Lower leg skin (tissue), 3 donors: ENCODE measurements around the gene METTL8.

ENCODE experiments used
- CTCF ChIP-seq, 3 donors: fragments of 450-650 bp; IDR thresholded peaks; one replicate each; pipeline ENCODE4 v1.5.1; 2016; ENCODE audit warnings: antibody characterized with exemption in 3 of 3, mild to moderate bottlenecking in 3 of 3, moderate library complexity in 2 of 3
- POLR2A ChIP-seq, 2 donors: fragments of 450-650 bp; IDR thresholded peaks; one replicate each; pipeline ENCODE4 v1.6.1; 2016 to 2017; ENCODE audit warnings: antibody characterized with exemption in 2 of 2, mild to moderate bottlenecking in 1 of 2, moderate library complexity in 1 of 2

DNA sequence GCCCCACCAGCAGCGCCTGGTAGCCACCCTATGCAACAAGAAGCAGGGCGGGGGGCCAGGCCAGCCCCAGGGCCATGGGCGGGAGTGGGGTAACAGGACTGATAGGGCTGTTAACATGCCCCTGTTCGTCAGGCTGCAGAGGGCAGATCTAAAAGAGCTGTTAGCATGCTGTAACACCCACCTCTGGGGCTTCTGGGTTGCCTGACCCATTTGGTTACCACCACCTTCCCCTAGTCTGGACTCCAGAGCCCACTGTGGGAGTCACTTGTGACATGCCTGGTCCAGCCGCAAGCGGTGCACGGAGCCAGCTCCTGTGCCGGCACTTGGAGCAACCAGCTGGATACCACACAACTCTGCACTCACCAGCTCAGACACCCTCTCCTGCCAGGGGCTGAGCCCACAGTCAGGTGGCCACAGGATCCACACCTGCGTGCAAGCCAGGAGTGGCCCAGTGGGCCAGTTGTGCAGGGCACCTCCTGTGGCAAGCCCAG, 2.1 kb downstream of the METTL8 start:
- TF ChIP-seq CTCF (IDR thresholded peaks at IDR 0.05) (no peak), POLR2A (IDR thresholded peaks at IDR 0.05) (no peak)
